IPS-15b (cell line): ENCODE results near the gene ZKSCAN7.
"Not testable (repeated sequence)": the region's sequence is repeated elsewhere in the genome, so short reads cannot be mapped to it uniquely, and the experiment has no call there.

ENCODE experiments used
- H3K27me3 ChIP-seq: one replicate; pipeline ENCODE4 v1.6.1; 2013; ENCODE audit warnings: low read length; ENCODE audit not compliant: control insufficient read depth, insufficient read depth
- H3K36me3 ChIP-seq: one replicate; pipeline ENCODE4 v1.6.1; 2013; ENCODE audit warnings: low read length; ENCODE audit not compliant: control insufficient read depth, insufficient read depth
- H3K4me1 ChIP-seq: one replicate; pipeline ENCODE4 v1.6.1; 2013; ENCODE audit warnings: mild to moderate bottlenecking, low read length; ENCODE audit not compliant: control insufficient read depth, insufficient read depth
- H3K4me3 ChIP-seq: one replicate; pipeline ENCODE4 v1.5.1; 2013; ENCODE audit warnings: low read depth, low read length
- H3K9ac ChIP-seq: one replicate; pipeline ENCODE4 v1.6.1; 2013; ENCODE audit warnings: low read depth, mild to moderate bottlenecking, low read length
- H3K9me3 ChIP-seq: one replicate; pipeline ENCODE4 v1.6.1; 2013; ENCODE audit warnings: mild to moderate bottlenecking, low read length; ENCODE audit not compliant: control insufficient read depth, insufficient read depth

Gene ZKSCAN7

GRCh38 chr3:44529927-44530326, 25.1 kb upstream of the ZKSCAN7 start:
- Histone ChIP-seq H3K27me3 (peaks cover 4% of the 10 kb centered on the region), H3K9me3 (no peaks in the 10 kb centered on the region)

DNA sequence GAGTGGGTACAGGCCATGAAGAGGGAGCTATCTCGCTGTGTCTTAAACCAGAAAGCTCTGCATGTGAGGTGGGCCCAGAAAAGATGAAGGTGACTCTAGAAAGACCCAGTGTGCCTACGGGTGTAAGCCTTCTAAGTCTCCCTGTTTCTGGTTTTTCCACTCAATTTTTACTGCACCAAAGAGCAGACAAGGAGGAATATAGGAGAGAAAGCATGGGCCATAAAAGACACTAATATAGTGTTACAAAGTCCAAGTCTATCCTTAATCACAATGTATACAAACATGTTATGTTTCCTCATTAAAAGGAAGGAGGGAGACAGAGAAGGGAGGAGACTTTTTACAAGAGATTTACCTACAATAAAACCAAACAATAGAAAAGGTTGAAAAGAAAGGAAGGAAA, 24.1 kb upstream of the ZKSCAN7 start:
- Histone ChIP-seq H3K9me3 (no peaks in the 10 kb centered on the region), H3K4me1 (no peaks in the 10 kb centered on the region), H3K4me3 (no peak overlapping the region), H3K9ac (no peak overlapping the region), H3K36me3 (no peaks in the 10 kb centered on the region), H3K27me3 (peaks cover 4% of the 10 kb centered on the region)

More at GRCh38 chr3:44529927-44530326, 25.1 kb upstream of the ZKSCAN7 start:
- Histone ChIP-seq H3K4me3 (no peak overlapping the region), H3K9ac (no peak overlapping the region), H3K36me3 (no peaks in the 10 kb centered on the region), H3K4me1 (no peaks in the 10 kb centered on the region)

DNA sequence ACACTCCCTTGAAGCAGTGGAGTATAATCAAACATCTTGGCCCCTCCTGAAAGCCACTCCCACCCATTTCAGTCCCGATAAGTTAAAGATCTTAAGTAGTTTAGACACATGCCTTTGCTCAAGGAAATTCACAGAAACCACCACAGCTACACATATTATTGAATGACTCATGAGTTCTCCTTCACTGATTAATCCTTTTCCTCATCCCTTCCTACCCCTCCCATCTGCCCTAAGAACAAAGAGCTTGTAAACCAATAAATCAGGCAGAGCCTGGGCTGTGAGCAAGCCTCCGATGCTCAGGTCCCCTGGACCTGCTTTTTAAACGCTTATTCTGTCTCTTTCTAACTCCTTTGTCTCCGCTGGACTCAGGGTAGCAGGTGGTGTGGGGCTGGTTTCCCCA, 20.3 kb upstream of the ZKSCAN7 start:
- peaks cover 10% of the 10 kb centered on the region for H3K27me3 ChIP-seq
- not testable (repeated sequence) for H3K9me3 ChIP-seq, H3K4me1 ChIP-seq, H3K4me3 ChIP-seq, H3K9ac ChIP-seq, H3K36me3 ChIP-seq

DNA sequence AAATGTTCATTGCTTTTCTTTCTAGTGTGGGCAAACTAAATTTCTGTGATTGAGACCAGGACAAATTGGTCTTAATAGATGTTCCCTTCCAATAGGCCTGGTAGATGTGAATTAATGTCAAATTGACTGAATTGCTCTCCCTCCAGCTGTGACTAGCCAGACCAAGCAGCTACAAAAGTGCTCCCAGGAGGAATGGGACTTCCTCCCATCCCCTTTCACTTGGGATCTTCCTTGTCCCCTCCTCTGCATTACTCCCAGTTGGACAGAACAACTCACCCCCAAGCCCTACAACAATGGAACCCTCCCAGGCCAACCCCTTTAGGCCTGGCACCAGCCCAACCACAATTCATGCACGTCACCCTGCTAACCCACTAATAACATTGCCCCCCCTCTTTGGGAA, 19.6 kb upstream of the ZKSCAN7 start:
- Histone ChIP-seq H3K9me3 (no peaks in the 10 kb centered on the region), H3K4me1 (no peaks in the 10 kb centered on the region), H3K9ac (no peak overlapping the region), H3K4me3 (no peak overlapping the region), H3K36me3 (no peaks in the 10 kb centered on the region), H3K27me3 (peaks cover 10% of the 10 kb centered on the region)

DNA sequence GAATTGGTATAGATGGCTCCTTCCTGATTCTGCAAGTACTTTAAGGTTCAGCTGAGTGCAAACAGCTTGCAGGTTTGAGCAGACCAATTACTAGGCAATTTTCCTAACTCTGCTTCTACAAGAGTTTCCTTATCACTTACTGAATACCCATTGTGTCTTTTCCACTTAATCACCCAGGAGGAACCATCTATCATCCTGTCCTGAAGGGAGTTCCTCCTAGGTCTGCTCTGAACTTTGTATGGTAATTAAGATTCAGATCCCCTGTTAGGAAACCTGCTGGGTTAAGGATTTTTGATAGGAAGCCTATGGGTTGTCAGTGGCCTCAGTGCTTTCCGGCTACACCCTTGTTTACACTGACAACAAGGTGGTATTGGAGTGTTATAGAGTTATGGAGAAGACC, 10.2 kb upstream of the ZKSCAN7 start:
- not testable (repeated sequence) for H3K4me3 ChIP-seq, H3K9ac ChIP-seq, H3K36me3 ChIP-seq, H3K4me1 ChIP-seq, H3K9me3 ChIP-seq, H3K27me3 ChIP-seq

- no peaks in the 10 kb centered on the region for H3K9me3 ChIP-seq
- peaks cover 5% of the 10 kb centered on the region for H3K4me1 ChIP-seq
- H3K27me3 ChIP-seq = peaks cover 21% of the 10 kb centered on the region
- peak overlapping the region; percentile 99 for H3K4me3 ChIP-seq
- H3K36me3 ChIP-seq = peaks cover 18% of the 10 kb centered on the region
- H3K9ac ChIP-seq = peak overlapping the region; percentile 96
Observed at GRCh38 chr3:44555723-44556122, 730 bp downstream of the ZKSCAN7 start.

DNA sequence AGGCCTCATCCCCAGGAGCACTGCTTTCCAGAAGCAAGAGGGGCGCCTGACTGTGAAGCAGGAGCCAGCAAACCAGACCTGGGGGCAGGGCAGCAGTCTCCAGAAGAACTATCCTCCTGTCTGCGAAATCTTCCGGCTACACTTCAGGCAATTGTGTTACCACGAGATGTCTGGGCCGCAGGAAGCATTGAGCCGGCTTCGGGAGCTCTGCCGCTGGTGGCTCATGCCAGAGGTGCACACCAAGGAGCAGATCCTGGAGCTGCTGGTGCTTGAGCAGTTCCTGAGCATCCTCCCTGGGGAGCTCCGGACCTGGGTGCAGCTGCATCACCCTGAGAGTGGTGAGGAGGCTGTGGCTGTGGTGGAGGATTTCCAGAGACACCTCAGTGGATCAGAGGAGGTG, 2.1 kb downstream of the ZKSCAN7 start:
- Histone ChIP-seq H3K9ac (no peak overlapping the region), H3K9me3 (peaks cover 13% of the 10 kb centered on the region)

GRCh38 chr3:44561076-44561475, 6.1 kb downstream of the ZKSCAN7 start:
- H3K9ac ChIP-seq = no peak overlapping the region
- H3K27me3 ChIP-seq = no peaks in the 10 kb centered on the region
- H3K4me1 ChIP-seq = no peaks in the 10 kb centered on the region
- H3K4me3 ChIP-seq = no peak overlapping the region
- peaks cover 31% of the 10 kb centered on the region for H3K36me3 ChIP-seq
- H3K9me3 ChIP-seq = peaks cover 13% of the 10 kb centered on the region

More for the DNA sequence above, 2.1 kb downstream of the ZKSCAN7 start:
- Histone ChIP-seq H3K4me3 (no peak overlapping the region), H3K36me3 (peaks cover 32% of the 10 kb centered on the region), H3K27me3 (peaks cover 11% of the 10 kb centered on the region), H3K4me1 (peaks cover 5% of the 10 kb centered on the region)

GRCh38 chr3:44562147-44562546, 7.2 kb downstream of the ZKSCAN7 start:
- Histone ChIP-seq H3K9me3 (peaks cover 13% of the 10 kb centered on the region), H3K27me3 (no peaks in the 10 kb centered on the region), H3K4me3 (no peak overlapping the region), H3K9ac (no peak overlapping the region), H3K4me1 (no peaks in the 10 kb centered on the region), H3K36me3 (peaks cover 31% of the 10 kb centered on the region)

- peaks cover 20% of the 10 kb centered on the region for H3K36me3 ChIP-seq
- no peaks in the 10 kb centered on the region for H3K27me3 ChIP-seq
- H3K4me3 ChIP-seq = no peak overlapping the region
- H3K9me3 ChIP-seq = peaks cover 6% of the 10 kb centered on the region
- H3K9ac ChIP-seq = no peak overlapping the region
- H3K4me1 ChIP-seq = no peaks in the 10 kb centered on the region
Observed at GRCh38 chr3:44568561-44568960, 13.6 kb downstream of the ZKSCAN7 start.

GRCh38 chr3:44571024-44571423, 16.0 kb downstream of the ZKSCAN7 start:
- no peaks in the 10 kb centered on the region for H3K4me1 ChIP-seq
- H3K27me3 ChIP-seq = no peaks in the 10 kb centered on the region
- no peak overlapping the region for H3K9ac ChIP-seq
- H3K36me3 ChIP-seq = peaks cover 20% of the 10 kb centered on the region
- H3K9me3 ChIP-seq = peaks cover 6% of the 10 kb centered on the region
- H3K4me3 ChIP-seq = no peak overlapping the region

- no peak overlapping the region for H3K4me3 ChIP-seq
- no peaks in the 10 kb centered on the region for H3K36me3 ChIP-seq
Observed at GRCh38 chr3:44576613-44577012, 21.6 kb downstream of the ZKSCAN7 start.

More at GRCh38 chr3:44576613-44577012, 21.6 kb downstream of the ZKSCAN7 start:
- Histone ChIP-seq H3K4me1 (no peaks in the 10 kb centered on the region), H3K9me3 (no peaks in the 10 kb centered on the region), H3K9ac (no peak overlapping the region), H3K27me3 (no peaks in the 10 kb centered on the region)
